ENCODE data around the gene GPC6. TPM values are rescaled to one million over a fixed set of nuclear protein-coding genes. Genes with fewer than 3 reads are reported as not detected.

Gene GPC6
- total and polyA plus RNA-seq, 9 of the 15 experiments (the other 6 are each of a cell fraction or from before 2014, with no cell fraction given): under 0.01 to 0.20 (median 0.01) TPM; not detected in 4

DNA sequence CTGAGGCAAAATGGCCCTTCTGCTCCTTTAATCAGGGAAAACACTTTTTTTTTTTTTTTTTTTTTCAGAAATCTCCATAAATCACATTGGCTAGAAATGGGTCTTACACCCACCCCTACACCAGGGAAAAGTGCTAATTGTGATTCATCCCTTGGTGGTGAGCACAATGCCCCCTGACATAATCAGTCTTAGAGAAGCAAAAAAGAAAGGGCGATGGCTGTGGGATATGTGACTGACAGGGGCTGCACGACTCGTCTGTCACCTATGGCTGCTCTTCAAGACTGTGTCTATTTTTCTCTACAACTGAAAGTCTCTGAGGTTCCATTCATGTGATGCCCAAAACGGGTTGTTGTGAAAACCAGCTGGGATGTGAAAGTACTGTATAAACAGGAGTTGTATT lies 3.6 kb upstream of the GPC6 start (continued):
- TF ChIP-seq XRCC4 (IDR thresholded peaks at IDR 0.05; ENCODE audit: extremely low read depth, insufficient read depth, insufficient read length): no peak
- no peak for TF ChIP-seq GABPA (tag; conservative IDR thresholded peaks at IDR 0.05; ENCODE audit: low read depth)
- no peak for TF ChIP-seq CHD1 (IDR thresholded peaks at IDR 0.05; ENCODE audit: low read length)
- no peak for TF ChIP-seq NCOR1 (IDR thresholded peaks at IDR 0.05)
- no peak for TF ChIP-seq RBM34 (IDR thresholded peaks at IDR 0.05; ENCODE audit: borderline replicate concordance, insufficient read depth, low read length)
- TF ChIP-seq TFAM (CRISPR knock-in tag; conservative IDR thresholded peaks at IDR 0.05): no peak
- no peak for TF ChIP-seq FOXP1 (CRISPR knock-in tag; IDR thresholded peaks at IDR 0.05)
- TF ChIP-seq PHB (CRISPR knock-in tag; IDR thresholded peaks at IDR 0.05): no peak

DNA sequence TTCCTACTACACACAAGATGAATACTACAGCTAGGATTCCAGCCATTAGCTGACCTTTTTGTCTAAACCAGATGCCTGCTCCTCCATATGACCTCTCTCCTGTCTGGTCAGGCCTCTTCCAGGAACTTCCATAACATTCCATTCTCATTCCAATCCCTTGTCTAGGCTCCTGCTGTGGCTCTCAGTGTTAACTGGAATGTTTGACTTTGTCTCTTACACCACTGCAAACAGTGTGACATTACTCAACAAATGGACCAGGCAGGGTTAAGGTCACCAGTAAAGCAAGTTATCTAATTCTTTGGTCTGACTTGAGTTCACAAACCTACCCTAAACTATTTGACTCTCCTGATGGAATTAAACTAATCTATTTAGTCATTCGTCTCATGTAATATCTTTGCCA lies 2.1 kb upstream of the GPC6 start:
- Histone ChIP-seq H3K9me3 (replicated peaks; ENCODE audit: control insufficient read depth, insufficient read depth, low read depth, low read length) (no peaks in the 10 kb centered on the region), H3K27ac (ENCODE audit: extremely low read depth, low read depth, low read length) (no peak overlapping the region), H3K4me2 (ENCODE audit: insufficient read depth, low read length) (no peak overlapping the region), H3K9me1 (ENCODE audit: control insufficient read depth, insufficient read depth, low read length) (no peaks in the 10 kb centered on the region), H4K20me1 (replicated peaks; ENCODE audit: control insufficient read depth, insufficient read depth, low read length) (no peaks in the 10 kb centered on the region), H3K4me1 (replicated peaks in 1 of 2; ENCODE audit: control insufficient read depth in 2 of 2, insufficient read depth in 2 of 2, low read length in 2 of 2) (peaks cover 0 to 19% of the 10 kb centered on the region in 2 experiments; a peak in 2 of 5 replicates), H3K27me3 (ENCODE audit: control insufficient read depth in 2 of 2, insufficient read depth in 2 of 2, low read length in 2 of 2) (peaks cover 30 to 31% of the 10 kb centered on the region in 2 experiments; a peak in 4 of 5 replicates), H3K36me3 (ENCODE audit: control insufficient read depth, insufficient read depth, low read length) (no peaks in the 10 kb centered on the region), H3K79me2 (ENCODE audit: control insufficient read depth, insufficient read depth, low read length) (no peaks in the 10 kb centered on the region), H3K4me3 (no peak overlapping the region), H3K9ac (ENCODE audit: insufficient read depth in 1 of 2, low read depth in 2 of 2, low read length in 2 of 2) (no peak overlapping the region), H2AFZ (ENCODE audit: low read depth, low read length) (no peak overlapping the region)
- intact Hi-C loops (cut with micrococcal nuclease): no loop called here
- ATAC-seq (no peak), DNase-seq (ENCODE audit: extremely low read depth in 1 of 4, low spot score in 3 of 4) (no peak), FAIRE-seq (no peak)
- no TSS peak for BruUV-seq (replicated peaks)
- ChIA-PET POLR2A (interaction anchor here (0.7 kb wide), 1 partner anchor 13 kb away, joined by 3 read pairs; no protein-coding TSS in a partner anchor), CTCF (ENCODE audit: low intra/inter-chr PET ratio) (no interaction called here)
- in situ Hi-C loops (cut with MboI): loop anchor here (25.0 kb wide), 1 partner anchor 1787 kb away; no protein-coding TSS in a partner anchor
- 2% methylated on average over 1 of the region's 1 CpG for WGBS (ENCODE audit: insufficient coverage, low coverage, missing lambda C conversion rate)
- TF ChIP-seq NCOA6 (IDR thresholded peaks at IDR 0.05): no peak
- TF ChIP-seq BMI1 (IDR thresholded peaks at IDR 0.05; ENCODE audit: low read length): no peak
- no peak for TF ChIP-seq TEAD1 (CRISPR knock-in tag; IDR thresholded peaks at IDR 0.05)
- no peak for TF ChIP-seq CEBPG (CRISPR knock-in tag; IDR thresholded peaks at IDR 0.05)
- no peak for TF ChIP-seq CEBPG (tag; conservative IDR thresholded peaks at IDR 0.05 in 1 of 2, IDR thresholded peaks at IDR 0.05 in 1 of 2)
- TF ChIP-seq CBFA2T2 (conservative IDR thresholded peaks at IDR 0.05): no peak
- TF ChIP-seq RBM14 (IDR thresholded peaks at IDR 0.05; ENCODE audit: borderline replicate concordance, insufficient read depth, low read depth, low read length): no peak
- no peak for TF ChIP-seq XRCC5 (IDR thresholded peaks at IDR 0.05; ENCODE audit: low read depth, low read length)
- TF ChIP-seq PTTG1 (tag; IDR thresholded peaks at IDR 0.05; ENCODE audit: low read depth): no peak
- TF ChIP-seq, protein P1, sequence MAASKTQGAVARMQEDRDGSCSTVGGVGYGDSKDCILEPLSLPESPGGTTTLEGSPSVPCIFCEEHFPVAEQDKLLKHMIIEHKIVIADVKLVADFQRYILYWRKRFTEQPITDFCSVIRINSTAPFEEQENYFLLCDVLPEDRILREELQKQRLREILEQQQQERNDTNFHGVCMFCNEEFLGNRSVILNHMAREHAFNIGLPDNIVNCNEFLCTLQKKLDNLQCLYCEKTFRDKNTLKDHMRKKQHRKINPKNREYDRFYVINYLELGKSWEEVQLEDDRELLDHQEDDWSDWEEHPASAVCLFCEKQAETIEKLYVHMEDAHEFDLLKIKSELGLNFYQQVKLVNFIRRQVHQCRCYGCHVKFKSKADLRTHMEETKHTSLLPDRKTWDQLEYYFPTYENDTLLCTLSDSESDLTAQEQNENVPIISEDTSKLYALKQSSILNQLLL (CRISPR knock-in tag; IDR thresholded peaks at IDR 0.05; ENCODE audit: borderline replicate concordance): no peak
- TF ChIP-seq, protein P2, sequence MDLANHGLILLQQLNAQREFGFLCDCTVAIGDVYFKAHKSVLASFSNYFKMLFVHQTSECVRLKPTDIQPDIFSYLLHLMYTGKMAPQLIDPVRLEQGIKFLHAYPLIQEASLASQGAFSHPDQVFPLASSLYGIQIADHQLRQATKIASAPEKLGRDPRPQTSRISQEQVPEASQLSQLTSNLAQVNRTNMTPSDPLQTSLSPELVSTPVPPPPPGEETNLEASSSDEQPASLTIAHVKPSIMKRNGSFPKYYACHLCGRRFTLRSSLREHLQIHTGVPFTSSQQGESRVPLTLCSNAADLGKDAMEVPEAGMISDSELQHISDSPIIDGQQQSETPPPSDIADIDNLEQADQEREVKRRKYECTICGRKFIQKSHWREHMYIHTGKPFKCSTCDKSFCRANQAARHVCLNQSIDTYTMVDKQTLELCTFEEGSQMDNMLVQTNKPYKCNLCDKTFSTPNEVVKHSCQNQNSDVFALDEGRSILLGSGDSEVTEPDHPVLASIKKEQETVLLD (IDR thresholded peaks at IDR 0.05): no peak
- no peak for TF ChIP-seq RBBP5 (IDR thresholded peaks at IDR 0.05; ENCODE audit: borderline replicate concordance, insufficient read depth, low read length, poor library complexity, severe bottlenecking)
- no peak for TF ChIP-seq HNRNPLL (IDR thresholded peaks at IDR 0.05; ENCODE audit: low read depth, low read length, poor library complexity, severe bottlenecking)
